ENCODE data around the gene FKBP1B.

GRCh38 chr2:24084386-24085199 is 35.1 kb downstream of the FKBP1B start, which contains the start of gene TP53I3:
- TF ChIP-seq CTCF (IDR thresholded peaks at IDR 0.05; ENCODE audit: extremely low read depth in 1 of 2, insufficient read depth in 1 of 2, low read depth in 1 of 2, low read length in 2 of 2): peak; percentile 92 to 99
- TF ChIP-seq EZH2 (IDR thresholded peaks at IDR 0.05; ENCODE audit: borderline replicate concordance, low read depth, low read length, severe bottlenecking): no peak
- peak; percentile 96 for TF ChIP-seq POLR2A (IDR thresholded peaks at IDR 0.05; ENCODE audit: low read depth, low read length)
- no peak for TF ChIP-seq POLR2AphosphoS5 (IDR thresholded peaks at IDR 0.05; ENCODE audit: insufficient read depth, low read depth, low read length)
- no peak for TF ChIP-seq JUN (IDR thresholded peaks at IDR 0.05; ENCODE audit: borderline replicate concordance, insufficient read depth, insufficient read length, low read depth)
